HUDEP-2 (cell line): Measurements from ENCODE around the gene KIF6.
"Not testable (repeated sequence)": the region's sequence is repeated elsewhere in the genome, so short reads cannot be mapped to it uniquely, and the experiment has no call there.

Source experiments
- DNase-seq, 76 experiments: peaks; one replicate each; lab custom pipeline; 2025; ENCODE audit not compliant: unreplicated experiment in 76 of 76; lab: John Stamatoyannopoulos, UW

KIF6 gene

GRCh38 chr6:39724787-39725631, at the start of gene KIF6:
TSS of gene KIF6 (minus strand) at chr6:39725408. CDS start at chr6:39725310, 98 bp downstream.
- peak in 75 of 76 experiments; percentile 33 to 95 (median 84) for DNase-seq

- no peak for DNase-seq
These were observed 48.6 kb upstream of the KIF6 start for GRCh38 chr6:39773782-39774181.

GRCh38 chr6:39772559-39773273, 47.5 kb upstream of the KIF6 start:
- DNase-seq = no peak

GRCh38 chr6:39770446-39770845, 45.2 kb upstream of the KIF6 start:
- DNase-seq = no peak

GRCh38 chr6:39769012-39769411, 43.8 kb upstream of the KIF6 start:
- DNase-seq = no peak

- no peak for DNase-seq
These were observed 40.4 kb upstream of the KIF6 start for GRCh38 chr6:39765508-39766065.

GRCh38 chr6:39760226-39760952, 35.2 kb upstream of the KIF6 start:
- no peak for DNase-seq

GRCh38 chr6:39758905-39759605, 33.8 kb upstream of the KIF6 start:
- no peak for DNase-seq

- DNase-seq = no peak
These were observed 31.4 kb upstream of the KIF6 start for GRCh38 chr6:39756582-39756981.

GRCh38 chr6:39755231-39755630, 30.0 kb upstream of the KIF6 start:
- DNase-seq = no peak

GRCh38 chr6:39754514-39755115, 29.4 kb upstream of the KIF6 start:
- no peak for DNase-seq

- DNase-seq = no peak
These were observed 28.5 kb upstream of the KIF6 start for GRCh38 chr6:39753725-39754045.

GRCh38 chr6:39752835-39753724, 27.9 kb upstream of the KIF6 start:
- no peak for DNase-seq

- no peak for DNase-seq
These were observed 21.6 kb upstream of the KIF6 start for GRCh38 chr6:39746795-39747194.

- DNase-seq = no peak
These were observed 8.5 kb upstream of the KIF6 start for GRCh38 chr6:39733704-39734103.

- no peak for DNase-seq
These were observed 6.4 kb upstream of the KIF6 start for GRCh38 chr6:39731565-39731964.

GRCh38 chr6:39729945-39730344, 4.7 kb upstream of the KIF6 start:
- DNase-seq = no peak

- DNase-seq = no peak
These were observed 407 bp upstream of the KIF6 start for GRCh38 chr6:39725632-39725997.

- DNase-seq = not testable (repeated sequence)
These were observed 1.9 kb downstream of the KIF6 start for GRCh38 chr6:39723350-39723749.
